CD4-positive, alpha-beta T cell (primary cell): ENCODE data around the gene SULT1C2. TPM values are rescaled to one million over a fixed set of nuclear protein-coding genes. Genes with fewer than 3 reads are reported as not detected.

Experiments
- ATAC-seq: fragments of 200-7000 bp; cut with Tn5 transposase; one replicate; pipeline ENCODE4 v1.10.0; 2022; ENCODE audit warnings: mild to moderate bottlenecking; ENCODE audit not compliant: poor library complexity
- CTCF ChIA-PET: fragments of 350-600 bp; sonication (Branson Sonifier 250); formaldehyde crosslinking; loops from one replicate; lab custom pipeline; 2021; ENCODE audit warnings: antibody characterized with exemption, inconsistent platforms; lab: Charles Lee
- POLR2A ChIA-PET: fragments of 350-600 bp; sonication (Branson Sonifier 250); formaldehyde crosslinking; loops from one replicate; lab custom pipeline; 2021; ENCODE audit warnings: antibody characterized with exemption, inconsistent platforms; lab: Charles Lee
- DNase-seq, 14 experiments: peaks; one replicate each; pipeline ENCODE4 v3.0.0-alpha.2; 2013 to 2020; ENCODE audit warnings: mixed read lengths in 2 of 14
- H3K27ac ChIP-seq, 2 donors: one replicate each; pipeline versions ENCODE4 v1.5.1 to v1.7.0; 2013; ENCODE audit warnings: low read length in 2 of 2, low read depth in 1 of 2, mild to moderate bottlenecking in 1 of 2
- H3K27me3 ChIP-seq, 2 experiments: 1 replicate in 1 of 2; 2 replicates in 1 of 2; pipeline versions ENCODE4 v1.6.1 to v1.7.0; 2013; ENCODE audit warnings: low read length in 2 of 2, control low read depth in 1 of 2, mild to moderate bottlenecking in 1 of 2, moderate library complexity in 1 of 2; ENCODE audit not compliant: insufficient read depth in 2 of 2, control insufficient read depth in 1 of 2
- H3K36me3 ChIP-seq: one replicate; pipeline ENCODE4 v1.6.1; 2013; ENCODE audit warnings: low read length, control low read depth; ENCODE audit not compliant: insufficient read depth
- H3K4me1 ChIP-seq: one replicate; pipeline ENCODE4 v1.6.1; 2013; ENCODE audit warnings: low read length, control low read depth; ENCODE audit not compliant: insufficient read depth
- H3K4me3 ChIP-seq: one replicate; pipeline ENCODE4 v1.5.1; 2013; ENCODE audit warnings: mild to moderate bottlenecking, low read length, moderate library complexity
- H3K9me3 ChIP-seq, 2 experiments: 1 replicate in 1 of 2; 2 replicates in 1 of 2; pipeline versions ENCODE4 v1.6.1 to v1.7.0; 2013; ENCODE audit warnings: low read length in 2 of 2, mild to moderate bottlenecking in 2 of 2, control low read depth in 1 of 2, moderate library complexity in 1 of 2; ENCODE audit not compliant: control insufficient read depth in 1 of 2, insufficient read depth in 1 of 2
- H3K27ac Mint-ChIP-seq: one replicate; pipeline ENCODE4 v1.8.0; 2020; ENCODE audit warnings: mixed read lengths
- H3K27me3 Mint-ChIP-seq: one replicate; pipeline ENCODE4 v1.8.0; 2021; ENCODE audit warnings: mixed read lengths
- H3K36me3 Mint-ChIP-seq: one replicate; pipeline ENCODE4 v1.8.0; 2021; ENCODE audit warnings: low read depth, mixed read lengths
- H3K4me1 Mint-ChIP-seq: one replicate; pipeline ENCODE4 v1.8.0; 2021; ENCODE audit warnings: low read depth, mixed read lengths
- H3K4me3 Mint-ChIP-seq: one replicate; pipeline ENCODE4 v1.8.0; 2020; ENCODE audit warnings: mild to moderate bottlenecking, mixed read lengths
- H3K9me3 Mint-ChIP-seq: one replicate; pipeline ENCODE4 v1.8.0; 2020; ENCODE audit warnings: mixed read lengths
- intact Hi-C, 2 experiments: fragments of 100-400 bp; cut with DNase I in 1 of 2; cut with micrococcal nuclease in 1 of 2; formaldehyde crosslinking; loops; one replicate each; pipeline versions ENCODE4 v1.15.1 to v1.9.0; 2023 to 2025; cut with DNase I, micrococcal nuclease
- total RNA-seq, 174 experiments: library from RNA in 2 of 174; stranded (reverse) in 2 of 174; gene quantifications; one replicate each; pipeline ENCODE4 v1.2.3 and lab custom pipeline; 2021 to 2026
- TF ChIP-seq, protein P1 (sequence below): fragments of 200-600 bp; IDR thresholded peaks from one replicate; pipeline ENCODE4 v1.8.0; 2022; ENCODE audit warnings: antibody characterized with exemption, mild to moderate bottlenecking

The SULT1C2 gene
- total RNA-seq, 2 experiments from 2014 or later: not detected

DNA sequence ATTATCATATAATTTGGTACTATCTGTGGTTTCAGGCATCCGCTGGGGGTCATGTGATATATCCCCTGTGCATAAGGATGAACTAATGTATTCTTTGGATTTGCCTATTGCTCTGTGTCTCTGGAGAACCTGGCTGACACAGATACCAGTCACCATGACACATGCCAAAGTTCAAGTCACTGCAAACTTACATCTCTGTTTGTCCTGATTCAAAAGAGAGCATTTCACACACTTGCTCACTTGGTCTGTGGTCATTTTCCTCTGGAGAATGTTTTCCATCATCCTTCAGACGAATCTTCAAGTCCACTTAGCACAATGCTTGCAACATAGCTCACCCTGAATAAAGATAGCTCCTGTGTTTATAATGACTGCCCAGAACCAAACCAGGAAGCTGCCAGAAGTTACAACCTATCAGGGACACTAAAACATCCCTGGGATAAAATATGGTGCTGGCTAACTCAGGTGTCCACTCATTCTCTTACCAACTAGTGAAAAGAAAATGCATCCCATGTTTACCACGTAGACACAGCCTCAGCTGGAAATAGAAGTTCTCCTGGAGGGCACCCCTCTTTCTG, 30.9 kb upstream of the SULT1C2 start:
- Mint-ChIP-seq H3K36me3 (no peaks in the 10 kb centered on the region), H3K27ac (no peak overlapping the region), H3K4me3 (no peak overlapping the region), H3K9me3 (no peaks in the 10 kb centered on the region), H3K4me1 (no peaks in the 10 kb centered on the region), H3K27me3 (peaks cover 10% of the 10 kb centered on the region)
- H3K27me3 ChIP-seq: no peaks in the 10 kb centered on the region
- no peak for DNase-seq
- H3K9me3 ChIP-seq: no peaks in the 10 kb centered on the region
- H3K27ac ChIP-seq: no peak overlapping the region
- no peak overlapping the region for H3K4me3 ChIP-seq
- no peak for ATAC-seq
- ChIA-PET POLR2A (no interaction called here), CTCF (no interaction called here)
- no peaks in the 10 kb centered on the region for H3K36me3 ChIP-seq
- H3K4me1 ChIP-seq: no peaks in the 10 kb centered on the region
- TF ChIP-seq, protein P1, sequence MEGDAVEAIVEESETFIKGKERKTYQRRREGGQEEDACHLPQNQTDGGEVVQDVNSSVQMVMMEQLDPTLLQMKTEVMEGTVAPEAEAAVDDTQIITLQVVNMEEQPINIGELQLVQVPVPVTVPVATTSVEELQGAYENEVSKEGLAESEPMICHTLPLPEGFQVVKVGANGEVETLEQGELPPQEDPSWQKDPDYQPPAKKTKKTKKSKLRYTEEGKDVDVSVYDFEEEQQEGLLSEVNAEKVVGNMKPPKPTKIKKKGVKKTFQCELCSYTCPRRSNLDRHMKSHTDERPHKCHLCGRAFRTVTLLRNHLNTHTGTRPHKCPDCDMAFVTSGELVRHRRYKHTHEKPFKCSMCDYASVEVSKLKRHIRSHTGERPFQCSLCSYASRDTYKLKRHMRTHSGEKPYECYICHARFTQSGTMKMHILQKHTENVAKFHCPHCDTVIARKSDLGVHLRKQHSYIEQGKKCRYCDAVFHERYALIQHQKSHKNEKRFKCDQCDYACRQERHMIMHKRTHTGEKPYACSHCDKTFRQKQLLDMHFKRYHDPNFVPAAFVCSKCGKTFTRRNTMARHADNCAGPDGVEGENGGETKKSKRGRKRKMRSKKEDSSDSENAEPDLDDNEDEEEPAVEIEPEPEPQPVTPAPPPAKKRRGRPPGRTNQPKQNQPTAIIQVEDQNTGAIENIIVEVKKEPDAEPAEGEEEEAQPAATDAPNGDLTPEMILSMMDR: no peak
- intact Hi-C loops: no loop called here

DNA sequence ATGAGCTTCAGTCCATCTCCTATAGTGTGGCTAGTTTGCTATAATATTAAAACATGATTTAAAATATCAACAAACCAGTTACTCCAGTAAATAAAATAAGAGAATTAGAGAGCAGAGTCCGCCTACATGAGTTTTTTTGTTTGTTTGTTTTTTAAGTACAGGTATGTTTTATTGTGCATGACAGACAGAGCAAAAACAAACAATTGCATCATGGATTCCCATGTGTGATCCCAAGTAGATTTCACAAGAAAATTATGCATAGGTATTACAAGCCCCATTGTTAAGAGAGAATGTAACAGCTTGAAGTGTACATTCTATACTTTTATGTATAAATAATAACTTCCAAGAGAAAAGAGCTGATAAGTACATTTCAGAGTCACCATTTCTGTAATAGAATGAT, 27.9 kb upstream of the SULT1C2 start:
- Mint-ChIP-seq H3K27ac (no peak overlapping the region), H3K4me1 (no peaks in the 10 kb centered on the region), H3K9me3 (no peaks in the 10 kb centered on the region), H3K27me3 (peaks cover 21% of the 10 kb centered on the region), H3K36me3 (no peaks in the 10 kb centered on the region), H3K4me3 (no peak overlapping the region)
- Histone ChIP-seq H3K4me1 (no peaks in the 10 kb centered on the region), H3K27ac (no peak overlapping the region), H3K36me3 (no peaks in the 10 kb centered on the region), H3K4me3 (no peak overlapping the region), H3K9me3 (no peaks in the 10 kb centered on the region), H3K27me3 (no peaks in the 10 kb centered on the region)
- DNase-seq: no peak
- intact Hi-C loops: no loop called here
- POLR2A ChIA-PET: no interaction called here
- CTCF ChIA-PET: no interaction called here
- no peak for ATAC-seq
- TF ChIP-seq, protein P1: no peak

DNA sequence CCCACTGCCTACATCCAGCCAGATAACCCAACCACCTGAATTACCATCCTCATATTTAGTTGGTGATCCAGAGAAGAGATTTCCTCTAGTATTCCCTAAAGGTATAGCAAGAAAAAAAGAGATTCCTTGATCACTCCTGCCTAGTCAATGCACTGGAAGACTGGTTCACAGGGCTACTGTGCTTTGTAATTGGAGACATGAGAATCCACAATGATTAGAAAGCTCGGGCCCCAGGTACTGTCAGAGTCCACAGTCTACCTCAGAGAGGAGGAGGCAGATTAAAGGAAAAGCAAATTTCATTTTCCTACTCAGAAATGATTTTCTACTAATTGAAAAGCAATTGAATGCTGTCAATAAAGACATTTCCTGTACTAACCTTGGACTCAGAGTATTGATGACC, 26.7 kb upstream of the SULT1C2 start:
- POLR2A ChIA-PET: no interaction called here
- no peak overlapping the region for H3K4me3 ChIP-seq
- H3K27ac ChIP-seq: no peak overlapping the region
- CTCF ChIA-PET: no interaction called here
- Mint-ChIP-seq H3K4me1 (no peaks in the 10 kb centered on the region), H3K4me3 (no peak overlapping the region), H3K27ac (no peak overlapping the region), H3K27me3 (peaks cover 21% of the 10 kb centered on the region), H3K36me3 (no peaks in the 10 kb centered on the region), H3K9me3 (no peaks in the 10 kb centered on the region)
- no peaks in the 10 kb centered on the region for H3K36me3 ChIP-seq
- TF ChIP-seq, protein P1: no peak
- ATAC-seq (no peak), DNase-seq (no peak)
- no peaks in the 10 kb centered on the region for H3K9me3 ChIP-seq
- H3K27me3 ChIP-seq: no peaks in the 10 kb centered on the region
- no peaks in the 10 kb centered on the region for H3K4me1 ChIP-seq
- intact Hi-C loops: no loop called here
